Neural cell (in vitro differentiated cells): Measurements from ENCODE around the gene ZNF768. TPM values are rescaled to one million over a fixed set of nuclear protein-coding genes. Genes with fewer than 3 reads are reported as not detected.

Source experiments
- H2AFZ ChIP-seq: fragments of 200-600, 300-800 bp; sonication (generic), shearing (Covaris generic); 2 replicates; pipeline ENCODE4 v1.6.0; 2014; ENCODE audit warnings: low read depth, mild to moderate bottlenecking, antibody characterized with exemption, low read length, moderate library complexity
- H3F3A ChIP-seq: fragments of 200-600 bp; shearing (Covaris generic); 2 replicates; pipeline ENCODE4 v1.6.1; 2016; ENCODE audit warnings: mild to moderate bottlenecking, moderate library complexity, mixed read lengths, antibody characterized with exemption, low read length; ENCODE audit not compliant: insufficient read depth, poor library complexity, severe bottlenecking
- H3K27ac ChIP-seq: fragments of 200-600, 300-800 bp; sonication (generic), shearing (Covaris generic); 2 replicates; pipeline ENCODE4 v1.5.1; 2014; ENCODE audit warnings: mild to moderate bottlenecking, low read length, moderate library complexity
- H3K27me3 ChIP-seq: fragments of 300-800, 200-600 bp; sonication (generic), shearing (Covaris generic); 2 replicates; pipeline ENCODE4 v1.6.0; 2014; ENCODE audit warnings: mild to moderate bottlenecking, low read depth, low read length, moderate library complexity; ENCODE audit not compliant: insufficient read depth
- H3K36me3 ChIP-seq: fragments of 300-800, 200-600 bp; sonication (generic), shearing (Covaris generic); 2 replicates; pipeline ENCODE4 v1.5.1; 2014; ENCODE audit warnings: mild to moderate bottlenecking, antibody characterized with exemption, low read length, moderate library complexity; ENCODE audit not compliant: insufficient read depth
- H3K4me2 ChIP-seq: fragments of 300-800, 200-600 bp; sonication (generic), shearing (Covaris generic); 2 replicates; pipeline ENCODE4 v1.6.0; 2014; ENCODE audit warnings: mild to moderate bottlenecking, low read length
- H3K4me3 ChIP-seq: fragments of 300-800, 200-600 bp; sonication (generic), shearing (Covaris generic); 2 replicates; pipeline ENCODE4 v1.5.1; 2014; ENCODE audit warnings: mild to moderate bottlenecking, low read length, moderate library complexity
- H3K79me2 ChIP-seq: fragments of 200-600 bp; shearing (Covaris generic); replicated peaks from 2 replicates; pipeline ENCODE4 v1.6.0; 2014; ENCODE audit warnings: mild to moderate bottlenecking, low read length, moderate library complexity; ENCODE audit not compliant: insufficient read depth
- H3K9ac ChIP-seq: fragments of 300-800, 200-600 bp; sonication (generic), shearing (Covaris generic); 2 replicates; pipeline ENCODE4 v1.6.1; 2016; ENCODE audit warnings: mild to moderate bottlenecking, low read length, mixed read lengths
- H3K9me2 ChIP-seq: fragments of 200-600 bp; shearing (Covaris generic); 2 replicates; pipeline ENCODE4 v1.6.1; 2016; ENCODE audit warnings: mild to moderate bottlenecking, low read length, mixed read lengths; ENCODE audit not compliant: insufficient read depth
- H3K9me3 ChIP-seq: fragments of 200-600, 300-800 bp; sonication (generic), shearing (Covaris generic); 2 replicates; pipeline ENCODE4 v1.6.1; 2016; ENCODE audit warnings: mild to moderate bottlenecking, mixed run types, low read length, moderate library complexity, mixed read lengths
- H4K20me1 ChIP-seq: fragments of 200-600 bp; shearing (Covaris generic); 2 replicates; pipeline ENCODE4 v1.6.1; 2016; ENCODE audit warnings: mild to moderate bottlenecking, mixed run types; ENCODE audit not compliant: insufficient read depth
- CTCF ChIP-seq: fragments of 450-650 bp; IDR thresholded peaks from 2 replicates; pipeline ENCODE4 v1.5.1; 2014; ENCODE audit warnings: antibody characterized with exemption, mild to moderate bottlenecking, moderate library complexity; ENCODE audit not compliant: poor library complexity, severe bottlenecking
- EP300 ChIP-seq: fragments of 450-650 bp; conservative IDR thresholded peaks from 2 replicates; pipeline ENCODE4 v1.6.1; 2014; ENCODE audit warnings: antibody characterized with exemption, mild to moderate bottlenecking, moderate library complexity; ENCODE audit not compliant: poor library complexity, severe bottlenecking
- EZH2 ChIP-seq: fragments of 200-600, 300-800 bp; shearing (Covaris generic), sonication (generic); IDR thresholded peaks from 2 replicates; pipeline ENCODE4 v1.6.1; 2014; ENCODE audit warnings: antibody characterized with exemption, low read length, borderline replicate concordance, mild to moderate bottlenecking; ENCODE audit not compliant: insufficient read depth, poor library complexity, severe bottlenecking
- MXI1 ChIP-seq: fragments of 450-650 bp; conservative IDR thresholded peaks from 2 replicates; pipeline ENCODE4 v1.6.1; 2014; ENCODE audit warnings: antibody characterized with exemption, mild to moderate bottlenecking; ENCODE audit not compliant: poor library complexity, severe bottlenecking
- POLR2AphosphoS5 ChIP-seq: IDR thresholded peaks from 2 replicates; pipeline ENCODE4 v1.6.1; 2012
- RAD21 ChIP-seq: fragments of 450-650 bp; conservative IDR thresholded peaks from 2 replicates; pipeline ENCODE4 v1.6.1; 2014; ENCODE audit warnings: antibody characterized with exemption, mild to moderate bottlenecking, moderate library complexity
- SMC3 ChIP-seq: fragments of 450-650 bp; conservative IDR thresholded peaks from 2 replicates; pipeline ENCODE4 v1.6.1; 2014; ENCODE audit warnings: antibody characterized with exemption, mild to moderate bottlenecking, moderate library complexity; ENCODE audit not compliant: poor library complexity
- TAF1 ChIP-seq: IDR thresholded peaks from 2 replicates; pipeline ENCODE4 v1.6.1; 2012; ENCODE audit warnings: low read depth
- polyA plus RNA-seq: library from polyadenylated mRNA; depleted of rRNA; stranded (reverse); fragments of >200 nt; gene quantifications from 2 replicates; pipeline ENCODE4 v1.2.3, GENCODE V29; 2014
- TF ChIP-seq, protein P1 (sequence below): IDR thresholded peaks from 2 replicates; pipeline ENCODE4 v1.6.1; 2012; ENCODE audit warnings: borderline replicate concordance

Gene ZNF768
- polyA plus RNA-seq, 1 donor from 2014 or later: 54.4 TPM

DNA sequence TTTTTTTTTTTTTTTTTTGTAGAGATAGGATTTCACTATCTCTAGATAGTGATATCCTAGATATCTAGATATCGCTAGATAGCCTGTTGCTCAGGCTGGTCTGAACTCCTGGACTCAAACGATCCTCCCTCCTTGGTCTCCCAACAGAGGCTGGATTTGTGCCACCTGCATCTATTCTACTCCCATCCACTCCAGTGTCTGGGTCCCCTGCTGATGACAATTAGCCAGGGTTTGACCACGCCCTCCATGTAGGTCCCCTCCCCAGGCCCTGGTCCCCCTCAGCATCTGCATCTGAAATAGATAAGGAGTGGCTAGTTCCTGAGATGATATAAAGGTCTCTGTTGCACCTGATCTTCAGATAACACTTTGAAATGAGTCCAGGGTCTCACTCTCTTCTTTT is 42.9 kb upstream of the ZNF768 start:
- Histone ChIP-seq H3F3A (peaks cover 7% of the 10 kb centered on the region), H4K20me1 (no peaks in the 10 kb centered on the region), H3K4me2 (no peak overlapping the region), H3K4me3 (no peak overlapping the region), H3K27me3 (no peaks in the 10 kb centered on the region), H3K9me2 (no peaks in the 10 kb centered on the region), H2AFZ (no peak overlapping the region), H3K9me3 (no peaks in the 10 kb centered on the region), H3K79me2 (no peaks in the 10 kb centered on the region), H3K36me3 (no peaks in the 10 kb centered on the region), H3K9ac (no peak overlapping the region), H3K27ac (peak overlapping the region; percentile 76)
- no peak for TF ChIP-seq EZH2
- no peak for TF ChIP-seq CTCF
- TF ChIP-seq SMC3: no peak
- TF ChIP-seq, protein P1, sequence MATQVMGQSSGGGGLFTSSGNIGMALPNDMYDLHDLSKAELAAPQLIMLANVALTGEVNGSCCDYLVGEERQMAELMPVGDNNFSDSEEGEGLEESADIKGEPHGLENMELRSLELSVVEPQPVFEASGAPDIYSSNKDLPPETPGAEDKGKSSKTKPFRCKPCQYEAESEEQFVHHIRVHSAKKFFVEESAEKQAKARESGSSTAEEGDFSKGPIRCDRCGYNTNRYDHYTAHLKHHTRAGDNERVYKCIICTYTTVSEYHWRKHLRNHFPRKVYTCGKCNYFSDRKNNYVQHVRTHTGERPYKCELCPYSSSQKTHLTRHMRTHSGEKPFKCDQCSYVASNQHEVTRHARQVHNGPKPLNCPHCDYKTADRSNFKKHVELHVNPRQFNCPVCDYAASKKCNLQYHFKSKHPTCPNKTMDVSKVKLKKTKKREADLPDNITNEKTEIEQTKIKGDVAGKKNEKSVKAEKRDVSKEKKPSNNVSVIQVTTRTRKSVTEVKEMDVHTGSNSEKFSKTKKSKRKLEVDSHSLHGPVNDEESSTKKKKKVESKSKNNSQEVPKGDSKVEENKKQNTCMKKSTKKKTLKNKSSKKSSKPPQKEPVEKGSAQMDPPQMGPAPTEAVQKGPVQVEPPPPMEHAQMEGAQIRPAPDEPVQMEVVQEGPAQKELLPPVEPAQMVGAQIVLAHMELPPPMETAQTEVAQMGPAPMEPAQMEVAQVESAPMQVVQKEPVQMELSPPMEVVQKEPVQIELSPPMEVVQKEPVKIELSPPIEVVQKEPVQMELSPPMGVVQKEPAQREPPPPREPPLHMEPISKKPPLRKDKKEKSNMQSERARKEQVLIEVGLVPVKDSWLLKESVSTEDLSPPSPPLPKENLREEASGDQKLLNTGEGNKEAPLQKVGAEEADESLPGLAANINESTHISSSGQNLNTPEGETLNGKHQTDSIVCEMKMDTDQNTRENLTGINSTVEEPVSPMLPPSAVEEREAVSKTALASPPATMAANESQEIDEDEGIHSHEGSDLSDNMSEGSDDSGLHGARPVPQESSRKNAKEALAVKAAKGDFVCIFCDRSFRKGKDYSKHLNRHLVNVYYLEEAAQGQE: no peak
- TF ChIP-seq POLR2AphosphoS5: no peak
- no peak for TF ChIP-seq TAF1
- no peak for TF ChIP-seq MXI1
- TF ChIP-seq RAD21: no peak
- TF ChIP-seq EP300: no peak

- H3K79me2 ChIP-seq: no peaks in the 10 kb centered on the region
- no peaks in the 10 kb centered on the region for H3K36me3 ChIP-seq
- H3K27ac ChIP-seq: peak overlapping the region; percentile 76
- H3K4me2 ChIP-seq: peak overlapping the region; percentile 2
- no peaks in the 10 kb centered on the region for H3K9me3 ChIP-seq
- peaks cover 7% of the 10 kb centered on the region for H3F3A ChIP-seq
- H3K9ac ChIP-seq: peak overlapping the region; percentile 41
- H4K20me1 ChIP-seq: no peaks in the 10 kb centered on the region
- no peaks in the 10 kb centered on the region for H3K9me2 ChIP-seq
- H3K4me3 ChIP-seq: peak overlapping the region; percentile 53
- TF ChIP-seq MXI1 (peak; percentile 62), SMC3 (peak; percentile 34), EP300 (peak; percentile 72), RAD21 (peak; percentile 13), POLR2AphosphoS5 (peak; percentile 74), CTCF (no peak)
- TF ChIP-seq, protein P1: no peak
- H3K27me3 ChIP-seq: no peaks in the 10 kb centered on the region
- H2AFZ ChIP-seq: no peak overlapping the region
These were observed 41.7 kb upstream of the ZNF768 start for GRCh38 chr16:30567991-30568638.
